MM.1S (cell line): Measurements from ENCODE around the gene RNF227.

ENCODE experiments used
- DNase-seq: peaks from one replicate; pipeline ENCODE4 v3.0.0-alpha.2; 2015
- H2AFZ ChIP-seq: fragments of 300-600 bp; sonication (generic); 2 replicates; pipeline ENCODE4 v1.6.0; 2016; ENCODE audit warnings: antibody characterized with exemption, low read length
- H3F3A ChIP-seq: fragments of 300-600 bp; sonication (generic); 2 replicates; pipeline ENCODE4 v1.6.1; 2016; ENCODE audit warnings: mild to moderate bottlenecking, antibody characterized with exemption, low read length, moderate library complexity, mixed read lengths; ENCODE audit not compliant: insufficient read depth
- H3K27ac ChIP-seq: fragments of 300-600 bp; sonication (generic); 2 replicates; pipeline ENCODE4 v1.5.1; 2016; ENCODE audit warnings: mild to moderate bottlenecking, low read length
- H3K27me3 ChIP-seq: fragments of 300-600 bp; sonication (generic); replicated peaks from 2 replicates; pipeline ENCODE4 v1.6.0; 2016; ENCODE audit warnings: low read length; ENCODE audit not compliant: insufficient read depth
- H3K36me3 ChIP-seq: fragments of 300-600 bp; sonication (generic); replicated peaks from 2 replicates; pipeline ENCODE4 v1.6.1; 2016; ENCODE audit warnings: mild to moderate bottlenecking, low read length, mixed read lengths; ENCODE audit not compliant: insufficient read depth
- H3K4me1 ChIP-seq: fragments of 300-600 bp; sonication (generic); 2 replicates; pipeline ENCODE4 v1.6.1; 2016; ENCODE audit warnings: low read length, mixed read lengths
- H3K4me2 ChIP-seq: fragments of 300-600 bp; sonication (generic); 2 replicates; pipeline ENCODE4 v1.6.0; 2016; ENCODE audit warnings: low read depth, low read length
- H3K4me3 ChIP-seq: fragments of 300-600 bp; sonication (generic); 2 replicates; pipeline ENCODE4 v1.5.1; 2016; ENCODE audit warnings: low read length, mixed read lengths
- H3K79me2 ChIP-seq: fragments of 300-600 bp; sonication (generic); 2 replicates; pipeline ENCODE4 v1.6.1; 2016; ENCODE audit warnings: mixed run types, low read length, mixed read lengths
- H3K9ac ChIP-seq: fragments of 300-600 bp; sonication (generic); 2 replicates; pipeline ENCODE4 v1.6.1; 2016; ENCODE audit warnings: low read length, mixed read lengths
- H3K9me2 ChIP-seq: fragments of 300-600 bp; sonication (generic); replicated peaks from 2 replicates; pipeline ENCODE4 v1.6.1; 2016; ENCODE audit warnings: mild to moderate bottlenecking, low read length, mixed read lengths; ENCODE audit not compliant: insufficient read depth
- H3K9me3 ChIP-seq: fragments of 300-600 bp; sonication (generic); replicated peaks from 2 replicates; pipeline ENCODE4 v1.6.1; 2016; ENCODE audit warnings: mild to moderate bottlenecking, low read length, mixed read lengths; ENCODE audit not compliant: insufficient read depth
- H4K20me1 ChIP-seq: fragments of 300-600 bp; sonication (generic); 2 replicates; pipeline ENCODE4 v1.6.1; 2016; ENCODE audit warnings: mild to moderate bottlenecking, low read length, moderate library complexity, mixed read lengths; ENCODE audit not compliant: insufficient read depth
- CTCF ChIP-seq: fragments of 300-600 bp; sonication (generic); IDR thresholded peaks from 2 replicates; pipeline ENCODE4 v1.5.1; 2016; ENCODE audit warnings: antibody characterized with exemption, low read length, mixed read lengths
- EZH2 ChIP-seq: fragments of 300-600 bp; sonication (generic); optimal IDR thresholded peaks from 2 replicates; pipeline ENCODE3; 2017; ENCODE audit warnings: low read depth, mild to moderate bottlenecking, antibody characterized with exemption, low read length, mixed read lengths
- EZH2phosphoT487 ChIP-seq: fragments of 300-600 bp; sonication (generic); IDR thresholded peaks from 2 replicates; pipeline ENCODE4 v1.6.1; 2018; ENCODE audit warnings: antibody characterized with exemption, low read length

Gene RNF227

GRCh38 chr17:7935859-7936258 is 19.8 kb upstream of the RNF227 start:
- Histone ChIP-seq H3K79me2 (peaks cover 19% of the 10 kb centered on the region), H3K4me2 (no peak overlapping the region), H3K27ac (no peak overlapping the region), H3K9me2 (no peaks in the 10 kb centered on the region), H3K4me1 (peaks cover 8% of the 10 kb centered on the region), H2AFZ (no peak overlapping the region), H3K27me3 (no peaks in the 10 kb centered on the region), H4K20me1 (no peaks in the 10 kb centered on the region), H3K4me3 (no peak overlapping the region), H3K9ac (no peak overlapping the region), H3K36me3 (peaks cover 5% of the 10 kb centered on the region; the same call in 1 of the 2 replicates), H3F3A (no peaks in the 10 kb centered on the region), H3K9me3 (no peaks in the 10 kb centered on the region)
- no peak for DNase-seq
- no peak for TF ChIP-seq EZH2
- TF ChIP-seq EZH2phosphoT487 = no peak

GRCh38 chr17:7932949-7933348 is 16.9 kb upstream of the RNF227 start:
- no peaks in the 10 kb centered on the region for H3K9me2 ChIP-seq
- H3K4me1 ChIP-seq = peaks cover 11% of the 10 kb centered on the region
- no peak for DNase-seq
- H4K20me1 ChIP-seq = no peaks in the 10 kb centered on the region
- H3K36me3 ChIP-seq = no peaks in the 10 kb centered on the region
- H3K9me3 ChIP-seq = no peaks in the 10 kb centered on the region
- no peak for TF ChIP-seq EZH2
- no peak for TF ChIP-seq EZH2phosphoT487
- TF ChIP-seq CTCF = no peak
- H3K27me3 ChIP-seq = no peaks in the 10 kb centered on the region
- peaks cover 23% of the 10 kb centered on the region for H3K79me2 ChIP-seq
- peak overlapping the region; percentile 83; the same call in 1 of the 2 replicates for H3K9ac ChIP-seq
- H3K4me2 ChIP-seq = peak overlapping the region; percentile 89
- H3K4me3 ChIP-seq = peak overlapping the region; percentile 93
- peak overlapping the region; percentile 90; the same call in 1 of the 2 replicates for H2AFZ ChIP-seq
- no peaks in the 10 kb centered on the region for H3F3A ChIP-seq
- no peak overlapping the region for H3K27ac ChIP-seq

DNA sequence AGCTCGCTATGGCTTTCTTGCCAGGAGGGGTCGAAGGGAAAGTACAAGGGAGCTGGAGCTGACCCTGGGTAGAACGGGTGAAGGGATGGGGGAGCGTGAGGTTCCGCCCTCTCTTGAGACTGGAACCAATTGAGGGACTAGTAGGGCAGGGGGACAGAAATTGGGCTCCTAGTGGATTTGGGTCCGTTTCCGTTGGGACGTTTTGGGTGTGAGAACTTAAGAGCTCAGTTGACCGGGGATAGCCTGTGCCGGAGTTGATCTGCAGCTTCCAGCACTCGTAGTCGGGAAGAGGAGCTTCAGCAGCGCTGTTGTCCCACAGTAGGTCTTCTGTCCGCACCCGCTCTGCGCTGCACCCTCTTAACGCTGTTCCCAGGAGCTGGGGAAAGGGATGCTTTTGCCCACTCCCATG is 16.4 kb upstream of the RNF227 start:
- Histone ChIP-seq H3K4me3 (peak overlapping the region; percentile 93), H4K20me1 (no peaks in the 10 kb centered on the region), H3K9me2 (no peaks in the 10 kb centered on the region), H3K9me3 (no peaks in the 10 kb centered on the region), H3K4me2 (peak overlapping the region; percentile 89), H3K27me3 (no peaks in the 10 kb centered on the region), H3K79me2 (peaks cover 23% of the 10 kb centered on the region), H3K27ac (peak overlapping the region; percentile 35; the same call in 1 of the 2 replicates), H3K36me3 (no peaks in the 10 kb centered on the region), H3F3A (no peaks in the 10 kb centered on the region), H2AFZ (peak overlapping the region; percentile 90), H3K9ac (peak overlapping the region; percentile 83), H3K4me1 (peaks cover 11% of the 10 kb centered on the region)
- peak; percentile 16 for DNase-seq
- no peak for TF ChIP-seq EZH2
- TF ChIP-seq CTCF = no peak
- TF ChIP-seq EZH2phosphoT487 = no peak

DNA sequence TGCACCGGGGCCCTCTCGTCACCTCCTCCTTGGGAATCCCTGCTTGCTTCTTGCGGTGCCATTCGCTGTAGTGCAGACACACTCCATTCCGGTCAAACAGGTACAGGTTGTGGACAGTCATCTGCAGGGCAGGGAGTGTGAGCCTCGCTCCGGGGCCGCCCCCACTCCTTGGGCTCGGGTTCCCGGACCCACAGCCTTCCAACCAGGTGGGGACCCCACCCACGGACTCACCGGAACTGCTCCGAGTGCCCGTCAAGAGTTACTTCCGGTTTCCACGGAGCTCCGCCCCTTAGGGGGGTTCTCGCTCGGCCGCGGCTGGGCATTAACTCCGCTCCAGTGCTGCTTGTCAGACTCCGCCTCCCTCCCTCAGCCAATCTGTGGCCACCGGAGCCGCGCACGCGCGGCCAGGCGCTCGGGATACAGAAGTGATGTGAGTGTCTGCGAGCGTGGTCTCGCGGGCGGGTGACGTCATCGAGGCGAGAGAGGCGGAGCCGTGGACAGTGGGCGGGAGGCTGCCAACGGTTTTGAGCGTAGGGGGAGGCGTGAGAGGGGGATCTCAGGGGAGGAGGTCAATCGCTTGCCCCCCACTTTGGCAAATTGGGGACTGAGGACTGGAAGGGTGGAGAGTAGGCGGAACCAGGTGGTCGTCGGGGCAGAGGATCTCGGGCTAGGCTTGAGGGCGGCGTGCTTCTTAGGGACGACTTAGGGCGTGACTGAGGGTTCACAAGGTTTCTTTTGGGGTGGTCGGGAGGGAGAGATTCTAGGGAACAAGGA is 15.8 kb upstream of the RNF227 start, which contains the start of the genes CNTROB and TRAPPC1:
CNTROB (plus strand) TSS at position 498 of the 774 bp plus-strand sequence. CDS start 874 bp downstream, outside the sequence.
TRAPPC1 (minus strand) TSS at position 238 of the 774 bp plus-strand sequence; CDS start at position 121, 117 bp downstream.
- Histone ChIP-seq H4K20me1 (no peaks in the 10 kb centered on the region), H3K4me2 (peak within 1 kb of the TSS; percentile 89), H2AFZ (peak within 1 kb of the TSS; percentile 90), H3K79me2 (peaks cover 23% of the 10 kb centered on the region), H3K9ac (peak within 1 kb of the TSS; percentile 83), H3K36me3 (no peaks in the 10 kb centered on the region), H3K27me3 (no peaks in the 10 kb centered on the region), H3K27ac (peak within 1 kb of the TSS; percentile 35; the same call in 1 of the 2 replicates), H3F3A (no peaks in the 10 kb centered on the region), H3K9me2 (no peaks in the 10 kb centered on the region), H3K4me3 (peak within 1 kb of the TSS; percentile 93), H3K4me1 (peaks cover 11% of the 10 kb centered on the region), H3K9me3 (no peaks in the 10 kb centered on the region)
- TF ChIP-seq EZH2phosphoT487 (no peak), EZH2 (no peak)
- DNase-seq = peak; percentile 99
